HepG2 (cell line): ENCODE measurements around the gene MAEA. TPM values are rescaled to one million over a fixed set of nuclear protein-coding genes. Genes with fewer than 3 reads are reported as not detected.

Experiments
- DNMT1 ChIP-seq: sonication (generic); formaldehyde crosslinking; IDR thresholded peaks from 2 replicates; pipeline ENCODE4 v1.5.1; 2020; ENCODE audit warnings: mild to moderate bottlenecking, missing genetic modification reagents
- HDAC2 ChIP-seq: sonication (generic); formaldehyde crosslinking; IDR thresholded peaks from 2 replicates; pipeline ENCODE4 v1.4.0; 2020; ENCODE audit warnings: missing genetic modification reagents
- NCOR1 ChIP-seq: fragments of 200-600 bp; sonication (generic); IDR thresholded peaks from 2 replicates; pipeline ENCODE4 v1.7.0; 2017; ENCODE audit warnings: antibody characterized with exemption, low read length, borderline replicate concordance
- NFE2 ChIP-seq: sonication (generic); formaldehyde crosslinking; IDR thresholded peaks from 2 replicates; pipeline ENCODE4 v1.4.0; 2020; ENCODE audit warnings: missing genetic modification reagents
- PHB2 ChIP-seq: fragments of 450-650 bp; IDR thresholded peaks from 2 replicates; pipeline ENCODE4 v1.6.1; 2018; ENCODE audit not compliant: partially characterized antibody
- RAD51 ChIP-seq: fragments of 450-650 bp; IDR thresholded peaks from 2 replicates; pipeline ENCODE4 v1.6.1; 2016; ENCODE audit warnings: borderline replicate concordance
- SALL1 ChIP-seq: sonication (generic); formaldehyde crosslinking; IDR thresholded peaks from 2 replicates; pipeline ENCODE4 v1.8.0; 2022; ENCODE audit warnings: mild to moderate bottlenecking, missing genetic modification reagents
- SALL2 ChIP-seq: sonication (generic); formaldehyde crosslinking; IDR thresholded peaks from 2 replicates; pipeline ENCODE4 v1.8.1; 2023; ENCODE audit warnings: mild to moderate bottlenecking, missing genetic modification reagents, inconsistent platforms
- SMARCC2 ChIP-seq: fragments of 450-650 bp; IDR thresholded peaks from 2 replicates; pipeline ENCODE4 v1.6.1; 2017; ENCODE audit warnings: antibody characterized with exemption, mild to moderate bottlenecking
- THAP11 ChIP-seq: IDR thresholded peaks from 2 replicates; pipeline ENCODE4 v1.6.1; 2016; ENCODE audit warnings: missing biosample characterization, missing genetic modification reagents
- ZBTB42 ChIP-seq: sonication (generic); formaldehyde crosslinking; IDR thresholded peaks from 2 replicates; pipeline ENCODE4 v1.5.0; 2020; ENCODE audit warnings: mild to moderate bottlenecking, missing genetic modification reagents
- ZNF256 ChIP-seq: sonication (generic); formaldehyde crosslinking; conservative IDR thresholded peaks from 2 replicates; pipeline ENCODE4 v1.4.0; 2020; ENCODE audit warnings: missing genetic modification reagents
- ZNF329 ChIP-seq: sonication (generic); formaldehyde crosslinking; IDR thresholded peaks from 2 replicates; pipeline ENCODE4 v1.9.0; 2021; ENCODE audit warnings: low read depth, mild to moderate bottlenecking, missing genetic modification reagents
- ZNF350 ChIP-seq: sonication (generic); formaldehyde crosslinking; IDR thresholded peaks from 2 replicates; pipeline ENCODE4 v1.4.0; 2020; ENCODE audit warnings: mild to moderate bottlenecking, low read depth, missing genetic modification reagents, borderline replicate concordance
- ZNF484 ChIP-seq: sonication (generic); formaldehyde crosslinking; IDR thresholded peaks from 2 replicates; pipeline ENCODE4 v1.5.1; 2020; ENCODE audit warnings: mild to moderate bottlenecking, low read depth, missing genetic modification reagents, borderline replicate concordance
- ZNF605 ChIP-seq: sonication (generic); formaldehyde crosslinking; IDR thresholded peaks from 2 replicates; pipeline ENCODE4 v1.8.0; 2022; ENCODE audit warnings: mild to moderate bottlenecking, missing genetic modification reagents
- ZNF616 ChIP-seq: sonication (generic); formaldehyde crosslinking; IDR thresholded peaks from 2 replicates; pipeline ENCODE4 v1.5.0; 2020; ENCODE audit warnings: low read depth, mild to moderate bottlenecking, missing genetic modification reagents
- ZNF816 ChIP-seq: sonication (generic); formaldehyde crosslinking; IDR thresholded peaks from 2 replicates; pipeline ENCODE4 v1.8.0; 2022; ENCODE audit warnings: missing genetic modification reagents, mild to moderate bottlenecking, borderline replicate concordance
- ZSCAN25 ChIP-seq: sonication (generic); formaldehyde crosslinking; IDR thresholded peaks from 2 replicates; pipeline ENCODE4 v1.8.0; 2022; ENCODE audit warnings: mild to moderate bottlenecking, missing genetic modification reagents
- polyA plus RNA-seq, 8 experiments: library from polyadenylated mRNA; depleted of rRNA in 3 of 8; stranded (reverse) in 7 of 8; unstranded in 1 of 8; fragments of >200 nt; fragmentation: Illumina TruSeq in 4 of 8; extraction: Trizol in 4 of 8; gene quantifications; 2 replicates each; pipeline versions ENCODE4 v1.2.1 to v1.2.3, GENCODE V29; 2011 to 2016; ENCODE audit warnings: low read depth in 4 of 8, missing spikeins in 1 of 8, mixed read lengths in 1 of 8; ENCODE audit not compliant: insufficient read depth in 1 of 8
- total RNA-seq, 5 experiments: library from RNA; depleted of rRNA; stranded (reverse); fragments of >200 nt; fragmentation: Illumina TruSeq; extraction: Trizol; gene quantifications; 2 replicates each; pipeline ENCODE4 v1.2.3, GENCODE V29; 2016; ENCODE audit warnings: low read depth in 1 of 5
- TF ChIP-seq, protein P1 (sequence below): sonication (generic); formaldehyde crosslinking; IDR thresholded peaks from 2 replicates; pipeline ENCODE4 v1.4.0; 2020; ENCODE audit warnings: mild to moderate bottlenecking, missing genetic modification reagents
- TF ChIP-seq, protein P2 (sequence below): IDR thresholded peaks from 2 replicates; pipeline ENCODE4 v1.6.1; 2016; ENCODE audit warnings: missing compliant biosample characterization, missing genetic modification reagents, borderline replicate concordance
- TF ChIP-seq, protein P3 (sequence below): sonication (generic); formaldehyde crosslinking; IDR thresholded peaks from 2 replicates; pipeline ENCODE4 v1.5.0; 2020; ENCODE audit warnings: mild to moderate bottlenecking, missing genetic modification reagents, borderline replicate concordance
- TF ChIP-seq, protein P4 (sequence below): IDR thresholded peaks from 2 replicates; pipeline ENCODE4 v1.6.1; 2016; ENCODE audit warnings: mild to moderate bottlenecking, missing biosample characterization, missing genetic modification reagents
- TF ChIP-seq, protein P5 (sequence below): IDR thresholded peaks from 2 replicates; pipeline ENCODE4 v1.6.1; 2018; ENCODE audit warnings: missing genetic modification reagents, mild to moderate bottlenecking, missing compliant biosample characterization

Gene MAEA
- total and polyA plus RNA-seq, 2 of the 13 experiments (the other 11 are each of a cell fraction or from before 2014, with no cell fraction given): 52.0 to 57.1 TPM

DNA sequence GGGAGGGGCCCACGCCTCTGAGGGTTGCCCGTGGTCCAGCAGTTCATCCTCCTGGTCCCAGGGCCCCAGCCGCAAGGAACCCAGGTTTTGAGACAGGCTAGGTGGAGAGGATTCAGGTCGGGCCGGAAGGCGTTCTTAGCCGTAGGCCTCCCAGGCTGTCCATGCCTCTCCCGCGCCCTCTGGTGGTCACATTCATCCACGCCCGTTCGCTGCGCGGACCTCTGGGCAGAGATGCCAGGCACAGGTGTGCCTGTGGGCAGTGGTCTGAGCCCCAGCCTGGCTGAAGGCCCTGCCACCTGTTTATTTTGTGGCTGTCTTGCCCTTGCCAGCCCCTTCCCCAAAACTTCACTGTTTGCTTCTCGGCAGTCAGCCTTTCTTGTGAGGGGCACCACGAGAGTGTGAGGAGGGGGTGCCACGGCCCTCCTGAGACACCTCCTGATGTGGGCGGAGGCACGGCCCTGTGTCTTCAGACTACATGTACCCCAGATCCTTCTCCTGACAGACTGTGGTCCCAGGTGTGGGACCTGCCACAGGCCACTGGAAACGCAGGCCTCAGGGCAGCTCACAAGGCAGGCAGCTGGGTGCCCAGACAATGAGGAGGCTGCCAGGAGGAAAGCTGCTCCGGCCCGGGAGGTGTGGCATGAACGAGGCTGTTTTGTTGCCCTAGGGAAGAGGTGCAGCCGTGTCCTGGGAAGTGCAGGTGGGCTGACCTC is 62.3 kb downstream of the MAEA start (continued):
- no peak for TF ChIP-seq SMARCC2
- TF ChIP-seq NCOR1: no peak
- TF ChIP-seq, protein P1, sequence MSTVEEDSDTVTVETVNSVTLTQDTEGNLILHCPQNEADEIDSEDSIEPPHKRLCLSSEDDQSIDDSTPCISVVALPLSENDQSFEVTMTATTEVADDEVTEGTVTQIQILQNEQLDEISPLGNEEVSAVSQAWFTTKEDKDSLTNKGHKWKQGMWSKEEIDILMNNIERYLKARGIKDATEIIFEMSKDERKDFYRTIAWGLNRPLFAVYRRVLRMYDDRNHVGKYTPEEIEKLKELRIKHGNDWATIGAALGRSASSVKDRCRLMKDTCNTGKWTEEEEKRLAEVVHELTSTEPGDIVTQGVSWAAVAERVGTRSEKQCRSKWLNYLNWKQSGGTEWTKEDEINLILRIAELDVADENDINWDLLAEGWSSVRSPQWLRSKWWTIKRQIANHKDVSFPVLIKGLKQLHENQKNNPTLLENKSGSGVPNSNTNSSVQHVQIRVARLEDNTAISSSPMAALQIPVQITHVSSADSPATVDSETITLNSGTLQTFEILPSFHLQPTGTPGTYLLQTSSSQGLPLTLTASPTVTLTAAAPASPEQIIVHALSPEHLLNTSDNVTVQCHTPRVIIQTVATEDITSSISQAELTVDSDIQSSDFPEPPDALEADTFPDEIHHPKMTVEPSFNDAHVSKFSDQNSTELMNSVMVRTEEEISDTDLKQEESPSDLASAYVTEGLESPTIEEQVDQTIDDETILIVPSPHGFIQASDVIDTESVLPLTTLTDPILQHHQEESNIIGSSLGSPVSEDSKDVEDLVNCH: no peak
- TF ChIP-seq SALL1 (CRISPR knock-in tag): peak; percentile 20; the same call in 1 of the 2 replicates
- peak; percentile 44; the same call in 1 of the 2 replicates for TF ChIP-seq ZNF350
- no peak for TF ChIP-seq ZNF605 (CRISPR knock-in tag)
- TF ChIP-seq ZNF256: no peak
- 0 out of 2 replicates have a peak, but pooled peaks have one; percentile 33 for TF ChIP-seq THAP11 (CRISPR knock-in tag)
- TF ChIP-seq, protein P2, sequence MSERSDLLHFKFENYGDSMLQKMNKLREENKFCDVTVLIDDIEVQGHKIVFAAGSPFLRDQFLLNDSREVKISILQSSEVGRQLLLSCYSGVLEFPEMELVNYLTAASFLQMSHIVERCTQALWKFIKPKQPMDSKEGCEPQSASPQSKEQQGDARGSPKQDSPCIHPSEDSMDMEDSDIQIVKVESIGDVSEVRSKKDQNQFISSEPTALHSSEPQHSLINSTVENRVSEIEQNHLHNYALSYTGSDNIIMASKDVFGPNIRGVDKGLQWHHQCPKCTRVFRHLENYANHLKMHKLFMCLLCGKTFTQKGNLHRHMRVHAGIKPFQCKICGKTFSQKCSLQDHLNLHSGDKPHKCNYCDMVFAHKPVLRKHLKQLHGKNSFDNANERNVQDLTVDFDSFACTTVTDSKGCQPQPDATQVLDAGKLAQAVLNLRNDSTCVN: no peak
- TF ChIP-seq, protein P3, sequence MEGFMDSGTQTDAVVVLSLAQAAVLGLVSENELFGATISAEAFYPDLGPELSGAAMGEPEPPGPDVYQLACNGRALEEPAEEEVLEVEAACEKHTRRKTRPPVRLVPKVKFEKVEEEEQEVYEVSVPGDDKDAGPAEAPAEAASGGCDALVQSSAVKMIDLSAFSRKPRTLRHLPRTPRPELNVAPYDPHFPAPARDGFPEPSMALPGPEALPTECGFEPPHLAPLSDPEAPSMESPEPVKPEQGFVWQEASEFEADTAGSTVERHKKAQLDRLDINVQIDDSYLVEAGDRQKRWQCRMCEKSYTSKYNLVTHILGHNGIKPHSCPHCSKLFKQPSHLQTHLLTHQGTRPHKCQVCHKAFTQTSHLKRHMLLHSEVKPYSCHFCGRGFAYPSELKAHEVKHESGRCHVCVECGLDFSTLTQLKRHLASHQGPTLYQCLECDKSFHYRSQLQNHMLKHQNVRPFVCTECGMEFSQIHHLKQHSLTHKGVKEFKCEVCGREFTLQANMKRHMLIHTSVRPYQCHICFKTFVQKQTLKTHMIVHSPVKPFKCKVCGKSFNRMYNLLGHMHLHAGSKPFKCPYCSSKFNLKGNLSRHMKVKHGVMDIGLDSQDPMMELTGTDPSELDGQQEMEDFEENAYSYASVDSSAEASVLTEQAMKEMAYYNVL: no peak
- no peak for TF ChIP-seq NFE2 (CRISPR knock-in tag)
- no peak for TF ChIP-seq SALL2 (CRISPR knock-in tag)
- TF ChIP-seq ZNF616 (CRISPR knock-in tag): 0 out of 2 replicates have a peak, but pooled peaks have one; percentile 41
- no peak for TF ChIP-seq ZNF816 (CRISPR knock-in tag)
- TF ChIP-seq ZBTB42 (CRISPR knock-in tag): no peak
- TF ChIP-seq ZNF484 (CRISPR knock-in tag): no peak
- no peak for TF ChIP-seq RAD51
- TF ChIP-seq ZNF329: no peak
- TF ChIP-seq PHB2: no peak
- TF ChIP-seq DNMT1: no peak
- TF ChIP-seq HDAC2: 0 out of 2 replicates have a peak, but pooled peaks have one; percentile 25
- TF ChIP-seq, protein P4, sequence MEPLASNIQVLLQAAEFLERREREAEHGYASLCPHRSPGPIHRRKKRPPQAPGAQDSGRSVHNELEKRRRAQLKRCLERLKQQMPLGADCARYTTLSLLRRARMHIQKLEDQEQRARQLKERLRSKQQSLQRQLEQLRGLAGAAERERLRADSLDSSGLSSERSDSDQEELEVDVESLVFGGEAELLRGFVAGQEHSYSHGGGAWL (CRISPR knock-in tag): no peak
- TF ChIP-seq, protein P5, sequence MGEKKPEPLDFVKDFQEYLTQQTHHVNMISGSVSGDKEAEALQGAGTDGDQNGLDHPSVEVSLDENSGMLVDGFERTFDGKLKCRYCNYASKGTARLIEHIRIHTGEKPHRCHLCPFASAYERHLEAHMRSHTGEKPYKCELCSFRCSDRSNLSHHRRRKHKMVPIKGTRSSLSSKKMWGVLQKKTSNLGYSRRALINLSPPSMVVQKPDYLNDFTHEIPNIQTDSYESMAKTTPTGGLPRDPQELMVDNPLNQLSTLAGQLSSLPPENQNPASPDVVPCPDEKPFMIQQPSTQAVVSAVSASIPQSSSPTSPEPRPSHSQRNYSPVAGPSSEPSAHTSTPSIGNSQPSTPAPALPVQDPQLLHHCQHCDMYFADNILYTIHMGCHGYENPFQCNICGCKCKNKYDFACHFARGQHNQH (CRISPR knock-in tag): peak; percentile 47; the same call in 1 of the 2 replicates
- TF ChIP-seq ZSCAN25: 0 out of 2 replicates have a peak, but pooled peaks have one; percentile 50
